RWPE2 (cell line): ENCODE results near the gene SLC35F3.

Experiments used
- ATAC-seq: fragments of 200-7000 bp; cut with Tn5 transposase; 3 replicates; pipeline ENCODE4 v1.9.1; 2021; ENCODE audit warnings: low read depth
- DNase-seq: peaks from one replicate; pipeline ENCODE4 v3.0.0-alpha.2; 2020; ENCODE audit warnings: low spot score
- H3K27ac ChIP-seq: fragments of 450-650 bp; 2 replicates; pipeline ENCODE4 v1.5.1; 2017; ENCODE audit warnings: mild to moderate bottlenecking; ENCODE audit not compliant: poor library complexity, severe bottlenecking
- H3K27me3 ChIP-seq: fragments of 250-450 bp; sonication (Bioruptor Pico); 2 replicates; pipeline ENCODE4 v1.5.1; 2021; ENCODE audit warnings: mild to moderate bottlenecking, moderate library complexity; ENCODE audit not compliant: insufficient read depth, poor library complexity, severe bottlenecking
- H3K36me3 ChIP-seq: fragments of 250-450 bp; sonication (Bioruptor Pico); 2 replicates; pipeline ENCODE4 v1.5.1; 2020; ENCODE audit warnings: low read depth, mild to moderate bottlenecking, moderate library complexity
- H3K4me1 ChIP-seq: fragments of 250-450 bp; sonication (Bioruptor Pico); 2 replicates; pipeline ENCODE4 v1.5.1; 2021; ENCODE audit warnings: mild to moderate bottlenecking, moderate library complexity; ENCODE audit not compliant: insufficient read depth, poor library complexity, severe bottlenecking
- H3K4me3 ChIP-seq: fragments of 250-450 bp; sonication (Bioruptor Pico); 2 replicates; pipeline ENCODE4 v1.5.1; 2021; ENCODE audit warnings: mild to moderate bottlenecking, moderate library complexity; ENCODE audit not compliant: severe bottlenecking
- H3K9me3 ChIP-seq: fragments of 250-450 bp; sonication (Bioruptor Pico); 2 replicates; pipeline ENCODE4 v1.5.1; 2021; ENCODE audit warnings: mild to moderate bottlenecking, moderate library complexity; ENCODE audit not compliant: severe bottlenecking
- CTCF ChIP-seq: fragments of 450-650 bp; IDR thresholded peaks from one replicate; pipeline ENCODE4 v1.5.1; 2017; ENCODE audit warnings: mild to moderate bottlenecking, moderate library complexity; ENCODE audit not compliant: poor library complexity, severe bottlenecking

The SLC35F3 gene

GRCh38 chr1:233982827-233983518 is 78.5 kb downstream of the SLC35F3 start:
- peak; percentile 71 for ATAC-seq
- no peaks in the 10 kb centered on the region for H3K9me3 ChIP-seq
- no peak overlapping the region for H3K4me3 ChIP-seq
- peaks cover 6% of the 10 kb centered on the region for H3K4me1 ChIP-seq
- H3K27me3 ChIP-seq: no peaks in the 10 kb centered on the region
- TF ChIP-seq CTCF: no peak
- no peaks in the 10 kb centered on the region for H3K36me3 ChIP-seq
- DNase-seq: no peak
- H3K27ac ChIP-seq: no peak overlapping the region

DNA sequence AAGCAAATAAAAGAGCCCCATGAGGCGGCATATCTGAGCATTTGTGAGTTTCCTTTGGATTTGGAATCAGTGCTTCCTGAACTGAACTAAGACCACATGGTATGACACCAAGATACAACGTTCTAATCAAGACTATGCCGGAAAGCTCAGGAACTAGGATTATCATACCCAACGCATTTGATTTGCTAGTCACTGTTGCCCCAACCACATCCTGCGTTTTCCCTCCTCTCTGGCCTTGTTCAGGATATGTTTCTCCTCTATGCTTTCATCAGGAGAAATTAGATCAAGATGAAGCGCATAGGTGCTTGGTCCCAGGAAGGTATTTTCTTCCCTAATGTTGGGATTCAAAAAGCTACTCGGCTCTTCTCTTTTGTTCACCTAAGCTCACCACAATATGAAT is 79.3 kb downstream of the SLC35F3 start:
- H3K27me3 ChIP-seq: no peaks in the 10 kb centered on the region
- no peak for DNase-seq
- no peak overlapping the region for H3K4me3 ChIP-seq
- no peak for ATAC-seq
- H3K4me1 ChIP-seq: peaks cover 6% of the 10 kb centered on the region
- no peak overlapping the region for H3K27ac ChIP-seq
- no peak for TF ChIP-seq CTCF
- H3K36me3 ChIP-seq: no peaks in the 10 kb centered on the region
- H3K9me3 ChIP-seq: no peaks in the 10 kb centered on the region

DNA sequence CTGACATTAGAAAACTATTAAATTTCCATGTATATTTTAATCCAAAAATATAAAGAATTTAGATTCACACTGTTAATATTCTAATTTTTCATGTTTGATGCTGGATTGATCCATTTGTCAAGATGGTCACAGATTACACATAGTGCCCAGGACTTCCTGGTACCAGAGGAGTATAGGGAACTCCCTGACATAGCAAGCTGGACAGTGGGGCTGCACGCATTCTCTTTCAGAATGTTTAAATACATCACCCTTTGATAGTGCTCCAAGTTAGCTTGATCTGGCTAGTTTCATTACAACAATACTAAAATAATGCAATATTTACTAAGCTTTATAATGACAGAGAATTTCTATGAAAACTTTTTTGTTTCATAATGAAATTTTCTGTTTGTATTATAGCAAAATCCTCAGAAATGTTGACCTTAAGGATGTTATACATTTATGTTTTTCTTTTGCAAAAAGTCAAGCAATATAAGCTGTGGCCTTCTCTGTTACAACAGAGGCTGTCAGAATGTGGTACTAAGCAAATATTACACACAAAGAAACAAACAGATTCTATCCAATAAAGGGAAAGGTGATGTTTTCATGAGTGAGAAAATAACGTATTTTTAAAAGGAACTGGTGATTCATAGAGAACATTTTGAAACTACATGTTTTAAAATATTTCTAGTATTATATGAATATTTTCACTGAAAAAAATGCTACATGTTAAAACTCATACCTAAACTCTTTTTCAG is 84.7 kb downstream of the SLC35F3 start:
- Histone ChIP-seq H3K36me3 (no peaks in the 10 kb centered on the region), H3K27me3 (no peaks in the 10 kb centered on the region), H3K27ac (no peak overlapping the region), H3K9me3 (no peaks in the 10 kb centered on the region), H3K4me3 (no peak overlapping the region), H3K4me1 (peaks cover 16% of the 10 kb centered on the region)
- DNase-seq (no peak), ATAC-seq (no peak)
- no peak for TF ChIP-seq CTCF

GRCh38 chr1:233990486-233990885 is 86.0 kb downstream of the SLC35F3 start:
- Histone ChIP-seq H3K27ac (no peak overlapping the region), H3K27me3 (no peaks in the 10 kb centered on the region), H3K4me3 (no peak overlapping the region), H3K4me1 (peaks cover 20% of the 10 kb centered on the region), H3K9me3 (no peaks in the 10 kb centered on the region), H3K36me3 (no peaks in the 10 kb centered on the region)
- TF ChIP-seq CTCF: no peak
- no peak for DNase-seq
- ATAC-seq: no peak

DNA sequence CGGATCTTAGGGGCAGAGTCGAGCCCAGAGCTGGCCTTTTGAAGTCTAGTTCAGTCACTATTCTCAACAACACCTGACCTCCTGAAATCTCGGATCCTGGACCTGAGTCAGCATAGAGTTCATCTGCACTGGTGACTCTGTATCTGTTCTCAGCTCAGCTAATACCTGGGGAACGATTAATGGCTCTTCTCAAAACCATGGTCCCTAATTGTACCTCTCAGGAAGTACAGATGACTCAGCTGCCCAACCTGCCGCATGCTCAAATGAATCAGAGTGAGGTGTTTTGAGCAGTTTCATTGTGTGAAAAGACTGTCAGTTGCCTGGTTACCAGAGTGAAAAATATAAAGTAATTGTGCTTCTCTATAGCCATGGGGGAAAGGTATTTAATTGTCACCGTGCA is 89.2 kb downstream of the SLC35F3 start:
- DNase-seq: peak; percentile 66
- Histone ChIP-seq H3K4me1 (peaks cover 20% of the 10 kb centered on the region), H3K9me3 (no peaks in the 10 kb centered on the region), H3K27me3 (no peaks in the 10 kb centered on the region), H3K36me3 (no peaks in the 10 kb centered on the region), H3K27ac (peak overlapping the region; percentile 53), H3K4me3 (no peak overlapping the region)
- no peak for TF ChIP-seq CTCF
- ATAC-seq: peak; percentile 96
